Amniotic epithelial cell (primary cell): Measurements from ENCODE around the gene AKAP13.

Source experiments
- DNase-seq: peaks from one replicate; pipeline ENCODE4 v3.0.0-alpha.2; 2010; ENCODE audit warnings: low read depth

The AKAP13 gene

DNA sequence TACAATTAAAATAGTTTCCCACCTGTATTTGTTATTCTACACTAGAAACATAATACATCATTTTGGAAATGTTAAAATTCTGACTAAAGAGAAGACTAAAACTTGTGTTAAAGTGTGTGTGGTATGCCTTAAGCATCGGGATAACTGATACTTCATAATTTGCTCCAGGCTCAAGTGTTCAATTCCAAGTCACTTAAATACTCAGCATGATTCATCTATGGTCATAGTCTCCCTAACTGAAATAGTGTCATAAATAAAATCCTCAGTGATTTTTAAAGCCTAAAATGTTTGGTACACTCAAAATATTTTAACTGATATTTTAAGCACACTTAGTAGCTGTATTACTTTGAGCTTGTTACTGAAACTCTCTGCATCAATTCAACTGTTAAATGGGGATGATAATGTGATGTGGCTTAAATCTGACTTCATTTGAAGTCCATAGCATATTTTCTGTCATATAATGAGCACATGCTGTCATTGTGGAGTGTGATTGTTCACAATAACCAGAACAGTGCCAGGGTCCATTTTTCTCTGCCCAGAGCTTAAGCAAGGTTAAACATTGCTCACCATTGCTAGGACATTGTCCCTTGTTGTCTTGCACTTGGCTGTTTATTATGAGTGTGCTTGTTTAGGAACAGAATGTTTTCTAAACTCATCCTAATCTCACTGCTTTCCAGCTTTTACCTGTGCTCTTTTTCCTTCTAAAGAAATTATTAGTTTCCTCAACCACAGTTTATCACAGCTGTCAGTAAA lies 292.1 kb downstream of the AKAP13 start:
- peak; percentile 26 for DNase-seq

GRCh38 chr15:85673326-85673725 lies 292.9 kb downstream of the AKAP13 start:
- no peak for DNase-seq

DNA sequence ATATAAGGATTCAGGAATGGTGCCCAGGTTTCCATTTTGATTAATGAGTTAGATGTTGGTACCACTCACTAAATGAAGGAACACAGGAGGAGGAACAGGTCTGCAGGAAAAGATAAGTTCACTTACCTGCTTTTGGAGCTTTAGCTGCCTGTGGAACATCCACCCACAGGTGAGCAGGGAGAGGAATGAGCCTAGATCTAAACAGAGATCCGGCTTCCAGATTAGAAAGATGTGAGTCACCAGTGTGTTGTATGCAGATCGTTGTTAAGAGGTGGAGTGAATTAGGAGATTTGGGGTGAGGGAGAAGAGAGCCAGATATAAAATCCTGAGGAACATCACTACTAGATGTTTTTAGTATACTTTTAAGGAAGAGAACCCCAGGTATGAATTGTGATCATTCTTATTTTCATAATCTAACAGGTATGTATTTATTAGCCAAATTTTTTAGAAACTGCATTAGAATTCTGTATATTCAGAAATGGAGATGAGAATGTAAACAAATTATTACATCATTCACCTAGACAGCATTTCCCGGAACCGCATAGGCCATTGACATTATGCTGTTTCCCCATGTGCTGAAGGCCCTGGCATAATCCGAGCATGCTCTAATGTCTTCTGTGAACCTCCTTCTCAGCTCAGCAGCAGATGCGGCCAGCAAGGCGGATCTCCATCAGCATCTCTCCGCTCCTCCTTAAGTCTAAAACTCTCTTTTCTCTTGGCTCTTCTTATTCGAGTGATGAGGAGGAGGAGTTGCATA lies 296.1 kb downstream of the AKAP13 start:
- DNase-seq, result no peak

GRCh38 chr15:85679231-85679630 lies 298.8 kb downstream of the AKAP13 start:
- no peak for DNase-seq

DNA sequence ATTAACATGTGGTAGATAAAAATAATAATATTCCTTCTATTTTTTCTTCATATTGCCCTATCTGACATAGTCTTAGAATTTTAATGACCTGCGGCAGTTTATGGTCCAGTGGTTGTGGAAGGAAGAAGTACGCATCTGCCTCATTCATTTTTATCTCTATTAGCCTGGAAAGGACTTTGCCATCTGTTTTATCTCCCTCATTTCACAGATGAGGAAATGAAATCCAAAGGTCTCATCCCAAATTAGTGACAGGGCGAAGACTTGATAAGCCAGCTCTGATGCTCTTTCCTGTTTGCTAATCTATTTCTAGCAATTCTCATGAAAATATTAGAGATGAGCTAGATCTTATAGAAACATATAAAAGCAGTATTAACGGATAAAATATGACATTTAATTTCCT lies 301.0 kb downstream of the AKAP13 start:
- DNase-seq, result no peak

DNA sequence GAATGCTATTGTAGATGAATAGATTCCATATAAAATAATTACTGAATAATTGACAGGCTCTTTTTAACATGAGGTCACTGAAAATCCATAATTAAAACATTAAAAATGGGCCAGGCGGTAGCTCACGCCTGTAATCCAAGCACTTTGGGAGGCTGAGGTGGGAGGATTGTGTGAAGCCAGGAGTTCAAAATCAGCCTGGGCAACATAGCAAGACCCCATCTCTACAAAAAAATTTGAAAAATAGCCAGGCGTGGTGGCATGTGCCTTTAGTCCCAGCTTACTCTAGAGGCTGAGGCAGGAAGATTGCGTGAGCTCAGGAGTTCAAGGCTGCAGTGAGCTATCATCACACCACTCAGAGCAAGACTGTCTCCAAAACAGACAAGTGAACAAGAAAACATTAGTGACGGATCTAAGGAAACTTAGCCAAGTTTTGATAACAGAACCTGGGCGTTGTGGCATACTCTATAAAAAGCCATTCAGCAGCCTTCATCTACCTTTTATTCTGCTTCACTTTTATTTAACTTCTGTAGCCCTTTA lies 303.8 kb downstream of the AKAP13 start:
- no peak for DNase-seq

- DNase-seq, result no peak
Measured at GRCh38 chr15:85685356-85685755, 305.0 kb downstream of the AKAP13 start.

DNA sequence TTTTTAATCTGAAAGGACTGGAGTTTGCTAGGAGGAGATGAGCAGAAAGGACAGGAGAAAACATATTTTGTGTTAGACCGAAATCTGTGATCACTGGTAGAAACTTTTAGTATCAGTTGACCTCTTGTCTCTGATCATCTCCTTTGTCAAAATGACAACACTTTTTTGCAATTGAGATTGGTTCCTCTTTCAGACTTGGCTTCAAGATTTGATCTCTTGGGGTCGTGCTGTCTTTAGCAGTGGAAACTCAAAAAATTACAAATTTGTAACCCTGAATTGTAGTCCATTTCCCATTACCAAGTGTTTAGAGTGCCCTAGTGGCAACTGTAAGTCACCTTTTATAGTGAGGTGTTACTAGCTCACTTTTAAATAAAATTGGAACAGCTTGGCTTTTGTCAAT lies 306.9 kb downstream of the AKAP13 start:
- no peak for DNase-seq

DNA sequence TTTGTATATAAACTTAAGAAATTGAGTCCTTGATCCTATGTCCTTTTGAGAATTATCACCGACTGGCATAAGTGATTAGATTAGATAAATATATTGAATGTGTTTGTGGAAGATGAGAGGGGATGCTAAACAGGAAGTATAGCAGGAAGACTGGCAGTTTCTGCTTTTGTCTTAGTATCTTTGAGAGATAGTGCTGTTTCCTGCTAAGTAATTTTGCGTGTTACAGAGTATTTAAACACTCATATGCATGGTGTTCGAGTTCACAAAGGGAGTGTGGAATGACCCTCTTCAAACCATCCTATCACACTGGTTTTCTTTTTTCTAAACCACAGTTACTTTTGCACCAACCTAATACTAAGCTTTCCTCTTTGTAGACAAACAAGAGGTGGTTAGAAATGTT lies 308.3 kb downstream of the AKAP13 start:
- DNase-seq, result no peak

DNA sequence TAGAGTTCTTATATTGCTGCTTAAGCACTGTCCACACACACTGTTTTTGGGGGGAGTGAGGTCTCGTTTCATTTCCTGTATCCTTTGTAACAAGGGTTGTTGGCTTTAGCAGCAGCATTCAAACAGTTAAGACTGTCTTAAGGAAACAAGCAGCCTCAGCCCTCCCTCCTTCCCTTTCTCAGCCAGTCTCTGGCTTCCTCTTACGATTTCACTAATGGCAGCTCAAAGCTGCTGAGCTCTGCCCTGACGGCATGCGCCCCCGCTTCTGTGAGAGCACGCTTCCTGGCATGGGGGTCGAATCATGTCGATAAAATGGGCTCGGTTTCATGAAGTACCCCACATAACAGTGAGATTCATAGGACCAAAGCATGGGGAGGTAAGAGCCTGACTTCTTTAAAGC lies 309.3 kb downstream of the AKAP13 start:
- DNase-seq, result peak; percentile 69

DNA sequence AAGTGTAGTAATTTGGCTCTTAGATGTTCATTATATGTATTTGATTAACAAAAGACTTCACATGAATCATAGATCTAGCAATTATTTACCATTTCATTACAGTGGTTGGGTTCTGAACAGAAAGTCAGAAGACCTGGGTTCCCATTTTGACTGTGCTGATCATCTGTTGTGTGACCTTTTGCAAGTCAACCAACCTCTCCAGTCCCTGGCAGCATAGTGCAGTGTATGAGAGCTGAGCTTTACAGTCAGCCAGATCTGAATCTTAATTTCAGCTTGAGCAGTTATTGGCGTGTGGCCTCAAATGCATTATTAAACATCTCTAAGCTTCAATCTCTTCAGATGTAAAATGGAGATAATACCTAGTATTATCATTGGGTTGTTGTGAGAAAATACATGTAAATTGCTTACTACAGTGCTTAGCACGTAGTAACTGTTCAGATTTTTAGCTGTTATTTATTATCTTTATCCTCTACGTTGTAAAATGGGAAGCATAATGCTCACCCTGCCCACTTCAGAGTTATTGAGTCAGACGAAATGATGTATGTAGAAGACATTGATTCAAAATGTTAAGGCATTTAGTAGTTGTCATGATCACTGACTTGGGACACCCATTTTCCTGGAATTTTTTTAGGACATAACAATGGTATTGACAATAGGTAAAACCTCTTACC lies 310.3 kb downstream of the AKAP13 start:
- no peak for DNase-seq

DNA sequence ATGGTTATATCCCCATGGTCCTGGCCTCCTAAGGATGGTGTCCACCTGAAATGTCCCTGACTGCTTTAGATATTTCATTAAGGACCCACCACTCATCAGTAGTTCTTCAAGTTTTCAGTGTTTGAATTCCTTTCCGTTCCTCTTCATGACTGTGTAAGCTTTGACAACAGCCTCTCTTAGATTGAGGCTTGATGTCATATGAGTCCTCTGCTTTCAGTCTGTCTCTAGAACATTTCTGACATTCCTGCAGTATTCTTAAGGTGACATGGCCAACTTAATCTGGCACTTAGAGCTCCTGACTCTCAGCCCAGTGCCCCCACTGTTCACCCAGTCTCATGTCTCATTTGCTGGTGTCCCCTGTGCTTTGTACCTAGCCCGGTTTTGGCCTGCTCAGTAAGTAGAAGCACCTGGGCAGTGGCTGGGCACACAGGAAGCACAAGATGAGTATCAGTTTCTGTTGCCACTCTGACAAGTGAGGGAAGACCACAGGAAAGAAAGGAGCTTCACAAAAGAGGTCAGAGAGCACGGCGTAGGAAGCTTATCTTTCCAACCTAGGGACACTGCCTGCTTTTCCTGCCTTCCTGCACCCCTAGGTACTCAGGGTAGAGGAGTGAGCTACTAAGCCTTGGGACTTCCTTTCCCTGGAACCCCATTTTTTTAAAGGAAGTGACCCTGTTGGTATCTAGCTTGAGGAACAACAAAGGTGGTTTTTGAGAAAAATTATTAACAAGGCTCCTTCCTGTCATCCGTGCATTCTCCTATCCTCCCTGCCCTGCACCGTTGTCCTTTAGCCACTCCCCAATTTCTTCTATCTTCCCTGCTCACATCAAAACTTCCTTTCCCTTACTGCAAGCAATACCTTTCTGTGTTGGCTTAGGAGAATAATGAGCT lies 311.2 kb downstream of the AKAP13 start:
- DNase-seq, result no peak

DNA sequence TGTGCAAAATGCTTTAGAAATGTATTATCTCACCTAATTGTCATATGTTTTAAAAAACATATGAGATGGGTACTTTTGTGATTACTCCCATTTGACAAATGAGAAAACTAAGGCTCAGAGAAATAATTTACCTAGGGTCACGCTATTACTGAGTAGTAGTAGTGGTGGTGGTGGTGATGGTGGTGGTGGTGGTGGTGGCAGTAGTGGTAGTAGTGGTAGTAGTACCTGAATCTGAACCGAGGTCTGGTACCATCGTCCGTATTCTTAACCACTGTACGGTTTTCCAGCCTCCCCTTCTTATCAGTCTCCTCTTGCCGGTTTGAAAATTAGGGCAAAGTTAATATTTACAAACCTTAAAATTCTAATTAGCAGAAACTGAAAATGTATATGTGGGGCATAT lies 311.9 kb downstream of the AKAP13 start:
- DNase-seq, result no peak

DNA sequence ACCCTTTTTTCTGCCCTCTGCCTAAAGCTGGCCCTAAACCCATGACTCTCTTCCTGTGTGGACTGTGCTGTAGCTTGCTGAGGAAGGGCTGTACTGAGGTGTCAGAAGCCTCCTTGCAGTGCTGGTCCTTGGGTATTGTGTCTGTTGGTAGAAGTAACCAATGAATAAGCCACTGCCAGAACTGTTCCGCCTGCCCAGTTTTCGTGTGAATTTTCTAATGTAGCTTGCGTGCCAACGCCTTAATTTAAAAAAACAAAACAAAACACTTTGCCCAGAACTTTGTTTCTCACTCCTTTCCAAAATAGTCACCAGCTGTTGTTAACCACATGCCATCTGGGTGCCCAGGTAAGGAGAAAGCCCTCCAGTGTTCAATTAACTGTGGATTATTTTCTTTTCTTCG lies 312.5 kb downstream of the AKAP13 start:
- DNase-seq, result no peak

GRCh38 chr15:85693277-85693676 lies 312.9 kb downstream of the AKAP13 start:
- no peak for DNase-seq

- DNase-seq, result peak; percentile 54
Measured at GRCh38 chr15:85694091-85694490, 313.7 kb downstream of the AKAP13 start.

GRCh38 chr15:85700767-85701166 lies 320.4 kb downstream of the AKAP13 start:
- no peak for DNase-seq

DNA sequence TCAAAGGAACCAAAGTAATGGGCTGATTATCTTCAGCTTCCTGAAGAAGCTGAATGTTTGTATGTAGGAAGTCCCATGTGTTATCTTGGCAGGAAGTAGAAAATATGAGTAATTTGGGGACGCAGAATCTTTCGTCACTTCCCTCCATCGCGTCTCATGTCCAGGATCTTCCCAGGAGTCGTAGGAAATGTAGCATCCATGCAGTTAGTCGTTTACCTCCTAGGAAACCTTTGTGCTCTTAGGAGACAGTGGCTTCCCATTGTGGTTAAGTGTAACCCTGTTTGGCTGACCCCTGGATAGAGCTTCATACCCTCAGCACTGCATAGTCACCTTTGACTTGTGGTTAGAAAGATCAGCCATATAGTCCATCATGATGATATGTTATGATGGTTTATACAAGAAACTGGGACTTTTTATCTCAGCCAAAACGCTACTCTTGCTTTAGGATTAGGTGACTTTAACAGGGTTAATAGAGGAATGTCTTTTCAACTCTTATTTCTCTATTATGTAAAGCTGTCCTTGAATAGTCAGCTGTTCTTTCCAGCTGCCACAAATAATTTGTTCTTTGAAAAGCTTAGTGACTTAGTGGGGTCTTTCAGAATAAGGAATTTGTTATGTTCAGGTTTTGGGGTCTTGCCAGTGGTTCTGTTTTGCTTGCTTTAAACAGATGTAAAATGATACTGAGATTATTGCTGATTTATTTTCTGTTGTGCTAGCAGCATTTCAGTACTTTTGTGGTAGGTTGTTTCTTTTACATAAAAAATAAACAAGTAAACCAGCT lies 322.1 kb downstream of the AKAP13 start:
- DNase-seq, result peak; percentile 83

- DNase-seq, result no peak
Measured at GRCh38 chr15:85704066-85704465, 323.7 kb downstream of the AKAP13 start.

GRCh38 chr15:85704720-85705429 lies 324.5 kb downstream of the AKAP13 start:
- no peak for DNase-seq
